ENCODE results near the gene FUT2. TPM values are rescaled to one million over a fixed set of nuclear protein-coding genes. Genes with fewer than 3 reads are reported as not detected.

Gene FUT2
- total RNA-seq, 1 experiment from 2014 or later = 12.5 TPM

- intact Hi-C loops (cut with micrococcal nuclease) = loop anchor here (2.0 kb wide), 1 partner anchor 65 kb away; no protein-coding TSS in a partner anchor
- Histone ChIP-seq H3K27ac (ENCODE audit: low read depth, low read length) (peak overlapping the region; percentile 51; the same call in 1 of the 2 replicates), H3K4me3 (replicated peaks in 1 of 2; ENCODE audit: low read depth in 1 of 2, low read length in 2 of 2) (no peak overlapping the region)
These were observed 43.8 kb downstream of the FUT2 start for GRCh38 chr19:48739404-48740163.

More at GRCh38 chr19:48739404-48740163, 43.8 kb downstream of the FUT2 start:
- ChIA-PET CTCF (interaction anchor here (0.9 to 2.4 kb wide), 5 partner anchors 15 to 103 kb away, joined by 4 to 16 read pairs (median 7); partner anchors contain the start of gene CA11), POLR2A (interaction anchor here (1.3 kb wide), 1 partner anchor 44 kb away, joined by 4 read pairs; the partner anchor contains the start of gene FUT2), RAD21 (ENCODE audit: low non-redundant PET in 1 of 2, low total read pairs in 2 of 2, uncharacterized antibody in 2 of 2, unreplicated experiment in 2 of 2) (interaction anchor here in 1 of 2 experiments (1.2 kb wide), 1 partner anchor 56 kb away, joined by 4 read pairs; no protein-coding TSS in a partner anchor)
- H3K36me3 ChIP-seq (ENCODE audit: control insufficient read depth in 1 of 2, insufficient read depth in 2 of 2, low read length in 2 of 2) = no peaks in the 10 kb centered on the region
- no TSS peak for BruUV-seq (replicated peaks)
- H4K20me1 ChIP-seq (ENCODE audit: insufficient read depth) = no peaks in the 10 kb centered on the region
- no peak overlapping the region for H2AFZ ChIP-seq (ENCODE audit: low read depth, low read length, poor library complexity, severe bottlenecking)
- DNase-seq (ENCODE audit: low read depth, low spot score) = no peak
- peak overlapping the region; percentile 56; the same call in 1 of the 2 replicates for H3K4me2 ChIP-seq (ENCODE audit: low read length)
- H3K9me3 ChIP-seq (ENCODE audit: control insufficient read depth in 1 of 2, insufficient read depth in 1 of 2, low read depth in 1 of 2, low read length in 2 of 2) = no peaks in the 10 kb centered on the region
- H3K9ac ChIP-seq (ENCODE audit: low read length) = no peak overlapping the region; the same call in 1 of the 2 replicates
- H3K4me1 ChIP-seq (ENCODE audit: control insufficient read depth in 1 of 2, insufficient read depth in 2 of 2, low read length in 2 of 2) = peaks cover 25 to 40% of the 10 kb centered on the region in 2 experiments
- no peaks in the 10 kb centered on the region for H3K79me2 ChIP-seq (ENCODE audit: insufficient read depth, low read length)
- TF ChIP-seq ELF1 (IDR thresholded peaks at IDR 0.05; ENCODE audit: borderline replicate concordance, low read depth) = no peak
- TF ChIP-seq ZNF274 (IDR thresholded peaks at IDR 0.05; ENCODE audit: low read depth, low read length) = no peak
- no peak for TF ChIP-seq MAX (IDR thresholded peaks at IDR 0.05)
- no peak for TF ChIP-seq CEBPB (IDR thresholded peaks at IDR 0.05; ENCODE audit: low read depth)
- TF ChIP-seq EGR1 (IDR thresholded peaks at IDR 0.05; ENCODE audit: low read depth) = no peak
- no peak for TF ChIP-seq EZH2 (IDR thresholded peaks at IDR 0.05)
- TF ChIP-seq JUND (IDR thresholded peaks at IDR 0.05) = no peak
- TF ChIP-seq POLR2AphosphoS5 (IDR thresholded peaks at IDR 0.05; ENCODE audit: low read depth, low read length) = no peak
- TF ChIP-seq REST (IDR thresholded peaks at IDR 0.05; ENCODE audit: low read depth) = no peak
- no peak for TF ChIP-seq SP1 (IDR thresholded peaks at IDR 0.05; ENCODE audit: low read depth)
- no peak for TF ChIP-seq RAD21 (IDR thresholded peaks at IDR 0.05; ENCODE audit: low read depth)
- no peak for TF ChIP-seq ZFX (IDR thresholded peaks at IDR 0.05)
- no peak for TF ChIP-seq FOSL1 (IDR thresholded peaks at IDR 0.05; ENCODE audit: low read depth)
- TF ChIP-seq ATF3 (IDR thresholded peaks at IDR 0.05) = no peak
- no peak for TF ChIP-seq SRF (IDR thresholded peaks at IDR 0.05; ENCODE audit: low read depth)
- TF ChIP-seq CTCF (IDR thresholded peaks at IDR 0.05 in 2 of 3, conservative IDR thresholded peaks at IDR 0.05 in 1 of 3; ENCODE audit: borderline replicate concordance in 1 of 3, insufficient read depth in 1 of 3, low read depth in 2 of 3, low read length in 2 of 3) = no peak
- TF ChIP-seq TCF7L2 (IDR thresholded peaks at IDR 0.05; ENCODE audit: borderline replicate concordance, extremely low read depth, insufficient read depth, insufficient read length) = no peak
- no peak for TF ChIP-seq SIN3A (IDR thresholded peaks at IDR 0.05; ENCODE audit: low read depth)
- TF ChIP-seq YY1 (IDR thresholded peaks at IDR 0.05; ENCODE audit: extremely low read depth, insufficient replicate concordance, low read depth, low read length) = no peak
- no peaks in the 10 kb centered on the region for H3K9me2 ChIP-seq (ENCODE audit: insufficient read depth)
- ATAC-seq = no peak
- H3K27me3 ChIP-seq (ENCODE audit: insufficient read depth, low read length) = no peaks in the 10 kb centered on the region

Data from HCT116 (cell line).